GM20000 (cell line): ENCODE data around the gene INSYN2B.

Experiments
- DNase-seq: peaks from one replicate; pipeline ENCODE4 v3.0.0; 2012; ENCODE audit warnings: low spot score
- TF ChIP-seq, protein P1 (sequence below): IDR thresholded peaks from 2 replicates; pipeline ENCODE4 v1.5.1; 2012; ENCODE audit warnings: mild to moderate bottlenecking, control low read depth; ENCODE audit errors: extremely low read depth, missing control alignments

The INSYN2B gene

DNA sequence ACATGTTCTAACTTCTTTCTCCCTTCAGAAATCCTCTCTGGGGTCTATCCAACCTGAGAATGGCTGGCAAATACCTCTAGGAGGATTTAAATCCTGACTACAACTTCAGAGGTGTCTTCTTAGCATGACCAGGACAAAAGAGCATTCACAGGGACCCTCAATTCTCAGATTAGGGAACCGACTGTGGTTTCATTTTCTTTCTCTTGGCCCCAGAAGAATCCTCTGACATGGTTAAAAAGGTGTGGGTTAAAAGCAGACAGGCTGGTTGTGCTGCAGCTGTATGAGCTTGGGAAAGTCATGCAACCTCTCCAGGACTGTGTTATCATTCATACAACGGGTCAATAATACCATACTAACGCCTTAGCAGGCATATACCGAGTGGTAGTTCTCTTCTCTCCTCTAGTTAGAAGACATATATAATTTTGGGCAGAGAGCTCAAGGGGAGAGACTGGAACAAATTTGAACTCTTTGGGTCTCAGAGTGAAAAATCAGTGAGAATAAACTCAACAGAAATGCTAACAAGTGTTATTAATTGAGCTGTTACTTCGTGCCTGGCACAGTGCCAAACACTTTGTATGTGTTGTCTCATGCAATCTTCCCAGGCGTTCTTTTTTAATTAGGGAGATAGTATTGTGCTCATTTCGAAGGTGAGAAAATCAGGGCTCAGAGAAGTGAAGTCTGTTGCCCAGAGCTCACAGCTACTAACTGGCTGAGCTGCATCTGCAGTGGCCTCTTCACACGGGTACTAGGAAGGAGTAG, 35.2 kb downstream of the INSYN2B start:
- peak; percentile 25 for DNase-seq
- TF ChIP-seq, protein P1, sequence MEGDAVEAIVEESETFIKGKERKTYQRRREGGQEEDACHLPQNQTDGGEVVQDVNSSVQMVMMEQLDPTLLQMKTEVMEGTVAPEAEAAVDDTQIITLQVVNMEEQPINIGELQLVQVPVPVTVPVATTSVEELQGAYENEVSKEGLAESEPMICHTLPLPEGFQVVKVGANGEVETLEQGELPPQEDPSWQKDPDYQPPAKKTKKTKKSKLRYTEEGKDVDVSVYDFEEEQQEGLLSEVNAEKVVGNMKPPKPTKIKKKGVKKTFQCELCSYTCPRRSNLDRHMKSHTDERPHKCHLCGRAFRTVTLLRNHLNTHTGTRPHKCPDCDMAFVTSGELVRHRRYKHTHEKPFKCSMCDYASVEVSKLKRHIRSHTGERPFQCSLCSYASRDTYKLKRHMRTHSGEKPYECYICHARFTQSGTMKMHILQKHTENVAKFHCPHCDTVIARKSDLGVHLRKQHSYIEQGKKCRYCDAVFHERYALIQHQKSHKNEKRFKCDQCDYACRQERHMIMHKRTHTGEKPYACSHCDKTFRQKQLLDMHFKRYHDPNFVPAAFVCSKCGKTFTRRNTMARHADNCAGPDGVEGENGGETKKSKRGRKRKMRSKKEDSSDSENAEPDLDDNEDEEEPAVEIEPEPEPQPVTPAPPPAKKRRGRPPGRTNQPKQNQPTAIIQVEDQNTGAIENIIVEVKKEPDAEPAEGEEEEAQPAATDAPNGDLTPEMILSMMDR = no peak

DNA sequence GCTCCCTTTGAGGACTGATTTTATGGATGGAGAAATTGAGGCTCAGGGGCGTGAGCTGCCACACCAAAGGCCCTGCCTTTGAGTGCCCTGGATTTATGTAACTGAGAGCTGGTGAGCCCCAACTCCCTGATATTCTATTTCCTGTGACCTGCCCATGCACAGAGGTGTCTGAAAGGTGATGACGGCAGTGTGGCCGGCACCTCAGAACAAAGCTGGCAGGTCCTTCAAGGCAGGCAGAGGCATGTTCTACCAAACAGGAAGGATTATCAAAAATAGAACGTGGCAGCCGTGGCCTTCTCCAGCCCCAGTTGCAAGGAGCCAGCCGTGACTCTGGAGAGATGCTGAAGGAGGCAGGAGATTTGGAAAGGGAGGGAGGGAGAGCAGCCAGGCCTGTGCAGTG, 36.2 kb downstream of the INSYN2B start:
- no peak for DNase-seq
- TF ChIP-seq, protein P1 = no peak

DNA sequence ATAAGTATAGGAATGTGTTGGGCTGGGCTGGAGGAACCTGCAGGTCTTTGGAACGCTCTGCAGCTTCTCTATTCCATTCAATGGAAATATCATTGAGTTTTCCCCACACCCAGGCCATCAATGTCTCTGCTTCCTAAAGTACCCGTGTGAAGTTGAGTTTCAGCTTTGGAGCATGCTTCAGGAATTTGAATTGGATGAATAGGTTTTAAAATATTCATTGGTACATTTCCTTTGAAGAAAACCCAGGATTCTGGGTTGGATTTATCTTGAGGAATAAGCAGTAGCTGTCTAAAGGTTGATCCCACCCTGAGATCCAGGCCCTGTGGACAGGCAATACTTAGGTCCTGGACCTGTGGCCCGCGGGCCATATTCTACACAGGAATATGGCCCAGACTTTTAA, 37.3 kb downstream of the INSYN2B start:
- TF ChIP-seq, protein P1 = no peak
- no peak for DNase-seq

DNA sequence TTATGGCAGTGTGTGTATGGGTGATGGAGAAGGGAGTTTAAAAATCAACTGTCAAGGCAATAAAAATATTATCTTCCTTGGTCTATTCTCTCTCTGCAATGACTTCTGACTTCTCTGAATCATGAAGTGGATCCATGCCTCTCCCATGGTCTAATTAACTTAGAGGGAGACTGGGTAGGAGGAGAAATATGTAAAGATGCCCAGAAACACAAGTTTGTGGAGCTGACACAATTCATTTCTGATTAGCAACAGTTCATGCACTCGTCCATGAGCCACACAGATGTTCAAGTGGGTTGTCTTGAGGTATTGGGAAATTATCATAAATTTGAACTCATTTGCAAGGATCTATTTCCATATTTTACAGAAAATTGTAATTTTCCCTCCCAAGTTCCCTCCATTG, 38.1 kb downstream of the INSYN2B start:
- no peak for DNase-seq
- TF ChIP-seq, protein P1 = no peak

DNA sequence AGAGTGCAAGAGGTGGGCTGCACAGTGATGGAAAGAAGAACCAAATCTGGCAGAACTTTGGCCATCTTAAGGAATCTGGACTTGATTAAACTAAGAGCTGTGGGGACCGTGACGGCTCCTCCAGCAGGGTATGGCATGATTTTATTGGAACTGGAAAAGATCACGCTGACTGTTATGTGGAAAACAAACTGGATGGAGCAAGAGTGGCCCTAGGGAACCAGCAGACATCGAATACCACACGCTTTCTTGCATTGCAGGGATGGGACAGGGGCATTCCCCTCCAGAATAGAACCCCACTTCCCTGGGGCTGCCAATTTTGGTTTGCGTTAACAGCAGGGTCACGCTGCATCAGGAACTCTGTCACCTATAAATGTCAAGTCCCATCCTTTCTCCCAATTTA, 38.8 kb downstream of the INSYN2B start:
- TF ChIP-seq, protein P1 = no peak
- DNase-seq = no peak

DNA sequence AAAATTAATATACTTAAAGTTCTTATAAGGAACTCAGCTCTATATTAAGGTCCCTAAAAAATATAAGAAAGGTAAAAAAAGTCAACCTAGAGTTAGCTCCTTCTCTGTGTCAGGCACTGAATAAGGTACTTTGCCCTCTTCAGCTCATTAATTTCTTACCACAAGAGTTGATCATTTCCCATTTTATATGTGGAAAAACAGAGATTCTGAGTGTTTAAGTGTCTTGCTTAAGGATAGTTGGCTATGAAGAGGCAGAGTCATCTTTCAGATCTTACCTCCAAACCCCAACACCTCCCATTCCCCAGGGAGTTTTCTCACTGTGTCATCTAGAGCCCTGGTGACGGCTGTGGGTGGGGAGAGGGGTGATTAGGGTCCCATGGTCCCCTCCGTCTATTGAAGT, 40.6 kb downstream of the INSYN2B start:
- TF ChIP-seq, protein P1 = no peak
- no peak for DNase-seq

DNA sequence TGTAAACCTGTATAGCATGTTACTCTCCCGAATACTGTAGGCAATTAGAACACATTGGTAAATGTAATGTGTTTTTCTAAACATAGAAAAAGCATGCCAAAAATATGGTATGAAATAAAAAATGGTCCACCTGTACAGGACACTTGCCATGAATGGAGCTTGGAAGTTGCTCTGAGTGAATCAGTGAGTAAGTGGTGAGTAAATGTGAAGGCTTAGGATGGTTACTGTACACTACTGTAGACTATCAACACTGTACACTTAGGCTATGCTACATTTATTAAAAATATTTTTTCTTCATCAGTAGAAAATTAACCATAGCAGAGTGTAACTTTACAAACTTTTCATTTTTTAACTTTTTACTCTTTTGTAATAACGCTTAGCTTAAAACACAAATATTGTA, 41.9 kb downstream of the INSYN2B start:
- TF ChIP-seq, protein P1 = no peak
- DNase-seq = no peak
